HepG2 (cell line): ENCODE data around the gene CCN6.

Experiments used
- FOXM1 ChIP-seq: sonication (generic); formaldehyde crosslinking; IDR thresholded peaks from 2 replicates; pipeline ENCODE4 v1.5.0; 2020; ENCODE audit warnings: missing genetic modification reagents
- PITX1 ChIP-seq: sonication (generic); formaldehyde crosslinking; IDR thresholded peaks from 2 replicates; pipeline ENCODE4 v1.5.1; 2020; ENCODE audit warnings: mild to moderate bottlenecking, missing genetic modification reagents
- REST ChIP-seq, 2 experiments: IDR thresholded peaks; 2 replicates each; pipeline ENCODE4 v1.6.1; 2011 to 2012; ENCODE audit warnings: low read length in 2 of 2, borderline replicate concordance in 1 of 2, low read depth in 1 of 2, mild to moderate bottlenecking in 1 of 2, moderate library complexity in 1 of 2
- SMAD9 ChIP-seq: sonication (generic); formaldehyde crosslinking; IDR thresholded peaks from 2 replicates; pipeline ENCODE4 v1.5.1; 2020; ENCODE audit warnings: mild to moderate bottlenecking, missing genetic modification reagents
- TAF1 ChIP-seq: sonication (generic); formaldehyde crosslinking; IDR thresholded peaks from 2 replicates; pipeline ENCODE4 v1.4.0; 2020; ENCODE audit warnings: missing genetic modification reagents
- TF ChIP-seq, protein P1 (sequence below): sonication (generic); formaldehyde crosslinking; IDR thresholded peaks from 2 replicates; pipeline ENCODE4 v1.5.0; 2020; ENCODE audit warnings: mild to moderate bottlenecking, missing genetic modification reagents, moderate library complexity

DNA sequence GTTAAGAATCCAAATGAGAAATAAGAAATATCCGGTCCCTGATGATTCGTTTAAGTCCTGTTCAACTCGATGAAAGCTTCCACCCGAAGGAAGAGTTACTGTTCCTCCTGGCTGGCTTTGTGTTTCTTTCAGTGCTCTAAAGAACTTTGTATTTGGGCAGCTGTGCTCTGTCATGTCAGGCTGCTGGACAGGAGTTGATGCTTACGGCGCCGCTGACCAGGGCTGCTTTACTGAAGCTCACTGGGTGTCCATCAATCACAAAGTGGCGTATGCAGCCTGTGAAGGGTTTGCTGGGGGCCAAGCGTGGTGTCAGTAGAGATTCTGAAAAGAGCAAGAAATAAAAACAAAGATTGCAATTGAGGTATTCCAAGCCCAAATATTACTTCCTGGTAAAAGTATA lies 55.4 kb downstream of the CCN6 start:
- TF ChIP-seq, protein P1, sequence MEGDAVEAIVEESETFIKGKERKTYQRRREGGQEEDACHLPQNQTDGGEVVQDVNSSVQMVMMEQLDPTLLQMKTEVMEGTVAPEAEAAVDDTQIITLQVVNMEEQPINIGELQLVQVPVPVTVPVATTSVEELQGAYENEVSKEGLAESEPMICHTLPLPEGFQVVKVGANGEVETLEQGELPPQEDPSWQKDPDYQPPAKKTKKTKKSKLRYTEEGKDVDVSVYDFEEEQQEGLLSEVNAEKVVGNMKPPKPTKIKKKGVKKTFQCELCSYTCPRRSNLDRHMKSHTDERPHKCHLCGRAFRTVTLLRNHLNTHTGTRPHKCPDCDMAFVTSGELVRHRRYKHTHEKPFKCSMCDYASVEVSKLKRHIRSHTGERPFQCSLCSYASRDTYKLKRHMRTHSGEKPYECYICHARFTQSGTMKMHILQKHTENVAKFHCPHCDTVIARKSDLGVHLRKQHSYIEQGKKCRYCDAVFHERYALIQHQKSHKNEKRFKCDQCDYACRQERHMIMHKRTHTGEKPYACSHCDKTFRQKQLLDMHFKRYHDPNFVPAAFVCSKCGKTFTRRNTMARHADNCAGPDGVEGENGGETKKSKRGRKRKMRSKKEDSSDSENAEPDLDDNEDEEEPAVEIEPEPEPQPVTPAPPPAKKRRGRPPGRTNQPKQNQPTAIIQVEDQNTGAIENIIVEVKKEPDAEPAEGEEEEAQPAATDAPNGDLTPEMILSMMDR (CRISPR knock-in tag), result no peak
- TF ChIP-seq REST (IDR thresholded peaks at IDR 0.05; ENCODE audit: borderline replicate concordance in 1 of 2, low read depth in 1 of 2, low read length in 2 of 2) (no peak), TAF1 (no peak), SMAD9 (CRISPR knock-in tag) (no peak), FOXM1 (CRISPR knock-in tag) (no peak), PITX1 (no peak)
